HG02798 (cell line): ENCODE measurements around the gene ZGLP1.
"Not testable (repeated sequence)": the region's sequence is repeated elsewhere in the genome, so short reads cannot be mapped to it uniquely, and the experiment has no call there.

Source experiments
- ATAC-seq: cut with Tn5 transposase; IDR thresholded peaks from one replicate; pipeline ENCODE4 v1.9.1; 2021; ENCODE audit warnings: mild to moderate bottlenecking; ENCODE audit not compliant: unreplicated experiment, poor library complexity

ZGLP1 gene

DNA sequence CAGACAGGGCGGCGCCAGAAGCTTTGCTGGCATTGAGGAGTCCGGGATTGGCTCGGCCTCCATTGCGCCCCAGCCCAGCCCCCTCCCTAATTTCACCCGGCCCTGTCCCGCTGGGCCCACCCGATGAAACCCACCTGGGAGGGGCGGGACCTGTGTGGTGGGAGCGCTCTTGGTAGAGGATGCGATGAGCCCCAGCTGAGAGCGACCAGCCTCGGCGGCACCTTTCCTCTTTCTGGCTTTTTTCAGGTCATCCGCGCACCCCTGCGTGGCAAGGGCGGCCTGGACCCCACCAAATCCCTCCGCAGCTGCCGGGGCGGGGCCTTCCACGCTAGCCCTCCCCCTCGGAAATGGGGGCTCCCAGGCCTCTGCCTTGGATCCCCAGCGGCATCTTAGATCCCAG is at the start of gene ZGLP1:
ZGLP1 (minus strand) TSS at position 393 of the 400 bp plus-strand sequence.
- ATAC-seq = no peak

DNA sequence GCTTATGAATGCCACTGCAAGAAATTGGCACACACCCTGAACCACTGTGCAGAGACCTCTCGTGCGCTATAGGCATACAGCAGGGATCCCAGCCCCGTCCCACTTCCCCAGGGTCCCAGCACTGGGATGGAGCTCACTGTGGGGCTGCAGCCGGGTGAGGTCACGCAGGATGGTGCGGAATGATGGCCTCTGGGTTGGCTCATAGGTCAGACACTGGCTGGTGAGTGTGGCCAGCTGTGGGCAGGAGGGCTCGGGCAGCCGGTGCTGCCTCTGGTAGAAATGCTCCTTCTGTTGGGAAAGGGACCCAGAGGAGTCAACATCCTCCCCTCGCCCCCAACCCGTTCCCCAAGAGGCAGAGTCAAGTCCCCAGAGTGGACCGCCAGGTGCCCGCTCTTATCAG is 46.8 kb upstream of the ZGLP1 start:
- ATAC-seq = no peak

DNA sequence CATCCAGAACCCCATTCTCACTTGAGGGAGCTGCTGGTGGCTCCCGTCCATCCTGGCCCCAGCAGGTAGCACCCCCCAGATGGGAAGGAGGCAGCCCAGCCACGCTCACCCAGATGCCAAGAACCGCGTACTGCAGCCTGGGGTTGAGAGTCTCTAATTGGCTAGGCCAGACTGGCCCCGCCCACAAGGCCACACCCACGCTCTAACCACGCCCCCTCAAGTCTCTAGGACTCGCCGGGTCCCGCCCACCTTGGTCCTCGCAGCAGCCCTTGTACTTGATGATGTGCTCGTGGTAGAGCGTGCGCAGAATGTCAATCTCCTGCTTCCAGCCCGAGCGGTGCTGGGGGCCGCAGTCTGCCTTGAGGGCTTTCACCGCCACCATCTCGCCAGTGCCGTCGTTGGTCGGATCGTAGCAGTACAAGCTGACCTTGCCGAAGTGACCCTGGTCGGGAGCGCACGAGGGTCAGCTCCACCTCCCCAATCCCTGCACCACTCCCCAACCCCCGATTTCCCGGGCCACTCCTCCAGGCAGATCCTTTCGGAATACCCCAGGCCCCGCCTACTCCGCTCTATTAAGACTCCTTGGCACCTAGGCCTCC is 44.3 kb upstream of the ZGLP1 start:
- ATAC-seq = no peak

DNA sequence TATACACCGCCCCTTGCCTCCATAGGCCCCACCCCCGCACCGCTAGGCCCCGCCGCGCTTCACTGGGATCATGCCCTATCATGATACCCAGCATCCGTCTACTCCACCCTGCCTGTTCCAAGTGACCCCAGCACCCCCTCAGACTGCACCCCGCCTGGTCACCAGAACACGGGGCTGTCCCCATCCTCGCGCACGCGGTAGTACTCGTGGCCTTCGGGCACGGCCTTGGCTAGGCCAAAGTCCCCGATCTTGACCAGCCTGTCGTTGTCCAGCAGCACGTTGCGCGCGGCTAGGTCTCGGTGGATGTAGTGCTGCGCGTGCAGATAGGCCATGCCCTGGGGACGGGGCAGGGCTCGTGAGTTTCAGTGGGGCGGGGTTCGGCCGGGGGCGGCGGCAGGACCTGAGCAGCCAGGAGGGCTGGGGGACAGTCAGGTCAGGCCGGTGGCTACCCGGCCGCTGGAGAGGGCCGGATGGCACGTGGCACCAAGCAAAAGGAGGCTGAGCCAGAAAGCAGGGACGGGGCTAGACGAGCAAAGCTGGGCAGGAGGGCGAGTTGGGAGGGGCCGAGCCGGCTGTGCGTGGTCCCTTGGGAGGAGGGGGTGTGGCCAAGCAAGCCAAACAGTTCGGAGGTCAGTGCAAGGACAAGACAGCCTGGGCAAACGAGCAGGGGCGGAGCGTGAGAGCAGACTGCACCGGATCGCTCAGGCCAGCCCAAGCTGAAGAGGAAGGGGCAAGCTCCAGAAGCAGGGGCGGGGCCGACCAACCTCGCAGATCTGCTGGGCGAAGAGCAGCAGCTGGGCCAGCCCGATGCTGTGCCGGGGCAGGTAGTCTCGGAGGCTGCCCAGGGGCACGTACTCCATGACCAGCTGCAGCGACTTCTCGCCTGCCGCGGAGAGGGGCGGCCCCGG is 43.4 kb upstream of the ZGLP1 start:
- no peak for ATAC-seq

GRCh38 chr19:10346509-10346908 is 36.9 kb upstream of the ZGLP1 start:
- ATAC-seq = no peak

GRCh38 chr19:10344780-10345179 is 35.2 kb upstream of the ZGLP1 start:
- ATAC-seq = no peak

DNA sequence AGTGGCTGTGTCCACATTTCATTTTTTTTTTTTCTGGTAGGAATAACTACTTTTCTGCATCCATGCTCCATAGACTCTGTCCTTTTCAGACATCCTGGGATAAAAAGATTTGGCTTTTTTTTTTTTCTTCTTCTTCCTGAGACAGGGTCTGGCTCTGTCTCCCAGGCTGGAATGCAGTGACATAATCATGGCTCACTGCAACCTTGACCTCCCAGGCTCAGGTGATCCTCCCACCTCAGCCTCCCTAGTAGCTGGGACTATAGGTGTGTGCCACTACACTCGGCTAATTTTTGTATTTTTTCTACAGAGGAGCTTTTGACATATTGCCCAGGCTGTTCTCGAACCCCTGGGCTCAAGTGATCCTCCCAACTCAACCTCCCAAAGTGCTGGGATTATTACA is 33.9 kb upstream of the ZGLP1 start:
- no peak for ATAC-seq

DNA sequence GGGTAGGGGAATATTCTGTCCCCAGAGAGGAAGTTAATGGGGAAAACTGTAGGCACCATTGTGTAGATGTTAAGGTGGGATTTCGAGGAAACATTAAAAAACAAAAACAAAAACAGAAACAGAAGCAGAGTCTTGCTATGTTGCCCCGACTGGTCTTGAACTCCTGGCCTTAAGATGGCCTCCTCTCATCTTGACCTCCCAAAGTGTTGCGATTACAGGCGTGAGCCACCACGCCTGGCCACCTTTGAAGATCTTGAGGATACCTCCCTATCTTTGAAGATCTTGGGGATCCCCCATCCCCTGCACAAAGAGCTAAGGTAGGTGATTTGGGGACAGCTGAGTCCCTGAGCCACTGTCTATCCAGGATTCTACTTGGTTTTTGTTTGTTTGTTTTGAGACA is 30.4 kb upstream of the ZGLP1 start:
- ATAC-seq = no peak

- peak; percentile 73 for ATAC-seq
These were observed 29.9 kb upstream of the ZGLP1 start, which contains the start of gene ICAM3 for GRCh38 chr19:10339380-10339960. TSS of gene ICAM3 (minus strand) at chr19:10339624. CDS start at chr19:10339614, 10 bp downstream.

DNA sequence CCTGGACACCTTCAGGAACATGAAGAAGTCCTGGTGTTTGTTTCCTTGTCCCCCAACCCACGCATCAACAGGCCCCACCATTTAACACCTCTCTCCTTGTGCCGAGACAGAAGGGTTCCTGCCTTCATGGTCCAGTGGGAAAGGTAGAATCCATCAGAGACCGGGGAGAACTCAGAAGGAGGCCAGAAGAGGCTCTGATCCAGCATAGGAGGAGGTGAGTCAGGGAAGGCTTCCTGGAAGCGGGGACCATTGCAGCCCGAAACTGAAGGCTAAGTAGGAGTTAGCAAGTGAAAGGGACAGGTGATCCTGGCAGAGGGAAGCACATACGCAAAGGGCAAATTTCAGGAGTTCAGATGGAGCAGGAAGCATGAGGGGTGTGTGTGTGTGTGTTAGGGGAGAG is 29.3 kb upstream of the ZGLP1 start:
- no peak for ATAC-seq

DNA sequence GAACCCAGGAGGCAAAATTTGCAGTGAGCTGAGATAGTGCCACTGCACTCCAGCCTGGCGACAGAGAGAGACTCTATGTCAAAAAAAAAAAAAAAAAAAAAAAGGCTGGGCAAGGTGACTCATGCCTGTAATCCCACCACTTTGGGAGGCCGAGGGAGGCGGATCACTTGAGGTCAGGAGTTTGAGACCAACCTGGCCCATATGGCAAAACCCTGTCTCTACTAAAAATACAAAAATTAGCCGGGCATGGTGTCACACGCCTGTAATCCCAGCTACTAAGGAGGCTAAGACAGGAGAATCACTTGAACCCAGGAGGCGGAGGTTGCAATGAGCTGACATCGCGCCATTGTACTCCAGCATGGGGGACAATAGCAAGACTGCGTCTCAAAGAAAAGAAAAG is 27.1 kb upstream of the ZGLP1 start:
- not testable (repeated sequence) for ATAC-seq

- ATAC-seq = no peak
These were observed 25.9 kb upstream of the ZGLP1 start for GRCh38 chr19:10335352-10335985.

DNA sequence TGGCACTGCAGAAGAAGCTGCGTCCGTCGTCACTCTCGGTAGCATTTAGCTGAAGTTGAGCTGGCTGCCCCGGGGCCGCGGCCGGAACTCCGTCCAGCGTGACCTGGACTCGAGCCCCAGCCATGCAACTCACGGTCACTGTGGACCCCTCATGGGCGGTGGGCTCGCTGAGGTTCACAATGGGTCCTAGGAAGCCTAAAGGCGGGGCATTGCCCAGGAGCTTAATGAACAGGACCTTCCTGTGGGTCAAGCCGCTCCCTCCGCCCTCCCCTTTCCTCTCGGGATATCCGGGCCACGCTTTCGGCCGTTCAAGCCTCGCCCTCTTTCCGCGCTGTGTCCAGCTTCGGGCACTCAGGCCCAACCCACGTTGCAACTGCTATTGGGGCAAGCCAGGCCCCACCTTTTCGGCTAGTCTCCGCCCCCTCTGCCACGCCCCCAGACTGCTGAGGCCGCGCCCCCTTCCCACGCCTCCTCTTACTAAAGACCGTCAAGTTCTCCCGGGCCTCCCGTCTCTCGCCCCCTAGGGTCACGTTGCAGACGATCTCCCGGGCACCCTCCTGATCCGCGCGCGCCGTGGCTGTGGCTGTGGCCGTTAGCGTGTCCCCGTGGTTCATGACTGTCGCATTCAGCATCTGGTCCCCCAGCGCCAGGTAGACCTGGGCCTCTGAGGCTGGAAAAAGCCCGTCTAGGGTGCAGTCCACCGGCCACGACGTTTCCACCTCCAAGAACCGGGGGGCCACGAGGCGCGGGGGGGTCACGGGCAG is 25.2 kb upstream of the ZGLP1 start:
- no peak for ATAC-seq

- ATAC-seq = no peak
These were observed 24.4 kb upstream of the ZGLP1 start for GRCh38 chr19:10333758-10334587.

DNA sequence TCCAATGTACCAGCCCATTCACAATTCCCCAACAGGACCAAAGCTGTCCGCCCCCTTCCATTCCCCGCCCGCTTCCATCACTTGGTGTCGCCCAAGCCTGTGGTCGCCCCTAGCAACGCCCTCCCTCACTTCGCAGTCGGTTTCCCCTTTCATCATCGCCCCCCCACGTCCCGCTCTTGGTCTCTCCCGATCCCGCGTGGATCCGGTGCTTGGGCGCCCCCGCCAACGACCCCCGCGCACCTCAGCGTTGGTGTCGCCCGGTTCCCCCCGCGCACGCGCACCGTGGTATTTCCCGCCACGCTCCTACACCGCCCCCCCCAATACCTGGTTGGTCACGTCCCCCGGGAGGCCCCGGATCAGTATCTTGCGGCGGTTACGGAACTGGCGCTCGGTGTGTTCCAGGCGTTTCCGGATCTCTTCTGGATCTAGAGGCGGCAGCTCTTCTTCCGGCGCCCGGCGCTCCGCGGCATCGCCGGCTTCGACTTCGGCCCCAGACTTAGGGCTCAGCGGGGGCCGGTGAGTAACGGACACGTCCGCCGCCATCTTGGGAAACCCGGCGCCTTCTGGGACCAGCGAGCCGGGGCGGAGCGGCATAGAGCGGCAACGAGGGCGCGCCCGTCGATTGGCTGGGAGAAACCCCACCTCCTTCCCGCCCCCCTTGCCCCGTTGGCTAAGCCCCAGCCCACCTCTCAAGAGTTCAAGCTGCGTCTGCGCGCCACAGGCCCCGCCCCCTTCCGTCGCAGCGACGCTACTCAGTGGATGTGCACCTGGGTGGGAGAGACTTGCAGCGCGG is 23.5 kb upstream of the ZGLP1 start, which contains the start of gene RAVER1:
RAVER1 (minus strand) TSS at position 565 of the 793 bp plus-strand sequence; CDS start at position 543, 22 bp downstream.
- ATAC-seq = peak; percentile 90

- ATAC-seq = no peak
These were observed 22.7 kb upstream of the ZGLP1 start for GRCh38 chr19:10332158-10332964.

DNA sequence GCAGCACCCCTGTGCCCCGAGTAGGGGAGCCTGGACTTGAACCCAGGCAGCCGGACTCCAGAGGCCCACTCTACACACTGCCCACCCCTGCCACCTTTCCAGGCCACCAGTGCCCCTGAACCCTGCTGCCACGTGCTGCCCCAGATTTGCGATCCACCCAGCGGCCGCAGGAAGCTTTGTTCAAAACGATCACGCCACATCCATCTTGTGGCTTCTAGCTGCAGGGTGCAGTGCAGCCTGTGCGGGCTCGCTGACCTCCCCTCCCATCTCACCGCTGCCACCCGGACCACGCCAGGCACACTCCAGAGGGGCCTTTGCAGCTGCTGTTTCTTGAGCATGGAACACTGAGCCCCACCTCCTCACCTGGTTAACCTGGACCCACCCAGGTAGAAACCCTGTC is 19.9 kb upstream of the ZGLP1 start:
- no peak for ATAC-seq
